Activated CD4-positive, alpha-beta T cell treated with anti-CD3 and anti-CD28 coated beads for 36 hours (primary cell): ENCODE results near the gene PSMC5. TPM values are rescaled to one million over a fixed set of nuclear protein-coding genes. Genes with fewer than 3 reads are reported as not detected.
"Not testable (repeated sequence)": the region's sequence is repeated elsewhere in the genome, so short reads cannot be mapped to it uniquely, and the experiment has no call there.

Experiments
- ATAC-seq: fragments of 200-7000 bp; cut with Tn5 transposase; one replicate; pipeline ENCODE4 v1.10.0; 2021; ENCODE audit warnings: mild to moderate bottlenecking, moderate library complexity
- CTCF ChIA-PET: fragments of 350-600 bp; sonication (Branson Sonifier 250); formaldehyde crosslinking; loops from one replicate; lab custom pipeline; 2021; ENCODE audit warnings: antibody characterized with exemption; lab: Charles Lee
- POLR2A ChIA-PET: fragments of 350-600 bp; sonication (Branson Sonifier 250); formaldehyde crosslinking; loops from one replicate; lab custom pipeline; 2021; ENCODE audit warnings: antibody characterized with exemption, inconsistent platforms; lab: Charles Lee
- DNase-seq: peaks from one replicate; pipeline ENCODE4 v3.0.0-alpha.2; 2020
- H3K27ac Mint-ChIP-seq: one replicate; pipeline ENCODE4 v1.8.0; 2021; ENCODE audit warnings: mixed read lengths
- H3K27me3 Mint-ChIP-seq: one replicate; pipeline ENCODE4 v1.8.0; 2021; ENCODE audit warnings: mixed read lengths
- H3K36me3 Mint-ChIP-seq: one replicate; pipeline ENCODE4 v1.8.0; 2021; ENCODE audit warnings: low read depth, mixed read lengths
- H3K4me1 Mint-ChIP-seq: one replicate; pipeline ENCODE4 v1.8.0; 2021; ENCODE audit warnings: mixed read lengths
- H3K4me3 Mint-ChIP-seq: one replicate; pipeline ENCODE4 v1.8.0; 2021; ENCODE audit warnings: mild to moderate bottlenecking, moderate library complexity, mixed read lengths
- H3K9me3 Mint-ChIP-seq: one replicate; pipeline ENCODE4 v1.8.0; 2021; ENCODE audit warnings: low read depth, mixed read lengths
- intact Hi-C, 2 experiments: fragments of 100-400 bp; cut with DNase I in 1 of 2; cut with micrococcal nuclease in 1 of 2; formaldehyde crosslinking; loops; one replicate each; pipeline versions ENCODE4 v1.14.2 to v1.15.1; 2022 to 2024; cut with DNase I, micrococcal nuclease
- total RNA-seq, 2 experiments: library from RNA; stranded (reverse); gene quantifications; one replicate each; pipeline ENCODE4 v1.2.3, GENCODE V29; 2021

The PSMC5 gene
- 100 to 1,000 TPM in 1 of 2 experiments, 10 to 100 TPM in 1; 98.2 to 160 TPM for total RNA-seq

DNA sequence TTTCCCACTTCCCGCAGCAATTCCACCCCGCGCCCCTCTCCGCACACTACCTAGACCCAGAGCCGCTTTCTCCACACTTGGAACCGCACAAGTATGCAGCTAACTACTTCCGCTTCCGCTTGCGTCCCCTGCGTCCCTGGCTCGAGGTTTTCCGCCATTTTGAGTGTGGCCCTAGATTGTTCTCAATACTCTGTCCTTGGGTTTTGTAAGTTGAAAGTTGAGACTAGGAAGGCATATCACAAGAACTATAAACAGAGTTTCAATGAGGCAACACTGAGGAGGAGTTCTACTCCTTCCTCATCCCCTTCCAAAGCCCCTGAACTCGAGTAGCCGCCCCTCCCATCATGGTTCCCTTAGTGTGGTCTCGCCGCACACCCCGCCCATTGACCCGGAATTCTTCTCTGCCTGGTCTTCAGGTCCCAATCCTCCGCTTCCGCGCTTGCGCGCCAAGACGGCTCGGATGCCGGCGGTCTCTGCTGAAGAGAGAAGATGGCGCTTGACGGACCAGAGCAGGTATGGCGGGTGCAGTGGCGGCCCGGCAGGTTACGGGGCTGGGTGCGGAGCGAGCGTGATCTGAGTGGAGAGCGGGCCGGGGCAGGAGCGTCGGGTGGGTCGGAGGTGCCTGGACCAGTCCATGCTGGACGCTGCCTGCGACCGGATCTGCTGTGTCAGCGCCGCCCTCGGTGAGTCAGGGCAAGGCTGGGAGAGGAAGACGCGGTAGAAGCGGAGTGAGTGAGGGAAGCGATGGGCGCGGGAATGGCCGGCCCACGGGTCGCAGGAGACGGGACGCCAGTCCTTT, at the start of gene PSMC5, which contains the start of gene FTSJ3:
Gene PSMC5 (plus strand): TSS at position 430 of the 799 bp plus-strand sequence. CDS start 60 bp downstream, at position 490.
Gene FTSJ3 (minus strand): TSS at position 662 of the 799 bp plus-strand sequence. CDS start 761 bp downstream, outside the sequence.
- intact Hi-C loops: loop anchor here (1.0 to 10.0 kb wide), 10 partner anchors 16 to 860 kb away; partner anchors contain the start of genes CCDC47 (in 2 of the 2), MAP3K3 (in 2 of the 2), STRADA (in 2 of the 2) and CEP95 (in 1 of the 2)
- CTCF ChIA-PET: interaction anchor here (1.0 to 1.6 kb wide), 6 partner anchors 12 to 129 kb away, joined by 3 to 6 read pairs (median 4); partner anchors contain the start of genes DDX42 and SMARCD2

DNA sequence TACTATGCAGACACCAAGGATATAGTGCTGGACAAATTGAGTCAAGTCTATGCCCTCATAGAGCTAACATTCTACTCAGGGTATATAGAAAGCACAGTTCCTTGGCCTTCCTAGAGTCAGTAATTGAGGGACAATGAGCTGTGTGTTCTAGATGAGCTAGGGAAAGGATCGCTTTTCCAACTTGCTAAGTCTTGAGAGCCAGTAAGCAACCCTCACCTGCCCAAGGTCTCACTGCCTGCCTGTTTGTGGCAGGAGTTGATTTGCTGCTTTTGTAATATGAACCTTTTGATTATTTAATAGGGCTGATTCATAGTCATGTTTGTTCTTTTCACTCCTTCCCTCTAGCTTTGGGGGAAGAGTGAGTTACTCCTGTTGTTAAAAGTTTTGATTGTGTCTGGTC, 46.7 kb upstream of the PSMC5 start:
- H3K27ac Mint-ChIP-seq: peak overlapping the region; percentile 4
- ATAC-seq (no peak), DNase-seq (no peak)
- no peak overlapping the region for H3K4me3 Mint-ChIP-seq
- intact Hi-C loops: no loop called here
- CTCF ChIA-PET: interaction anchor here (0.7 to 1.2 kb wide), 4 partner anchors 9 to 355 kb away, joined by 3 to 4 read pairs (median 3); no protein-coding TSS in a partner anchor
- POLR2A ChIA-PET: interaction anchor here (0.6 kb wide), 1 partner anchor 45 kb away, joined by 6 read pairs; no protein-coding TSS in a partner anchor
- H3K9me3 Mint-ChIP-seq: no peaks in the 10 kb centered on the region
- peaks cover 64% of the 10 kb centered on the region for H3K4me1 Mint-ChIP-seq
- no peaks in the 10 kb centered on the region for H3K27me3 Mint-ChIP-seq
- H3K36me3 Mint-ChIP-seq: peaks cover 24% of the 10 kb centered on the region

More for the DNA sequence above, at the start of gene PSMC5, which contains the start of gene FTSJ3:
- H3K4me1 Mint-ChIP-seq: peaks cover 72% of the 10 kb centered on the region
- H3K4me3 Mint-ChIP-seq: peak within 1 kb of the TSS; percentile 88
- peak; percentile 97 for DNase-seq
- POLR2A ChIA-PET: interaction anchor here (0.9 to 2.5 kb wide), 4 partner anchors 9 to 54 kb away, joined by 3 to 20 read pairs (median 6); partner anchors contain the start of genes CCDC47, DDX42 and SMARCD2
- H3K9me3 Mint-ChIP-seq: no peaks in the 10 kb centered on the region
- H3K36me3 Mint-ChIP-seq: peaks cover 84% of the 10 kb centered on the region
- ATAC-seq: peak; percentile 94
- H3K27ac Mint-ChIP-seq: peak within 1 kb of the TSS; percentile 99
- no peaks in the 10 kb centered on the region for H3K27me3 Mint-ChIP-seq

DNA sequence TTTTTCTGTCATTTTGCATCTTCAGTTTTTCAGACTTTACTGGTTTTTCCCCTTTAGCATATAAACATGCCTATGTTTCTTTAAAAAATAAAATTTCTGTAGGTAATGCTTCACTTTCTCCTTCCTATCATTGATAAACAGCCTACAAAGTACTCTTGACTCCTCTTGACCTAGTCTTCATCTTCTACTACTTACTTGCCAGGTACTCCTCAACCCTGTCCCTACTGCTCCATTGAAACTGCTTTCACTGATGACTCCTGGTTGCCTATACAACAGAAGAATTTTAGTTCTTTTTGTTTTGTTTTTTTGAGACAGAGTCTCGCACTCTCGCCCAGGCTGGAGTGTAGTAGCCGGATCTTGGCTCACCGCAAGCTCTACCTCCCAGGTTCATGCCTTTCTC, 46.3 kb upstream of the PSMC5 start:
- ATAC-seq (no peak), DNase-seq (no peak)
- intact Hi-C loops: no loop called here
- peaks cover 62% of the 10 kb centered on the region for H3K4me1 Mint-ChIP-seq
- no peaks in the 10 kb centered on the region for H3K9me3 Mint-ChIP-seq
- CTCF ChIA-PET: interaction anchor here (0.6 to 1.2 kb wide), 5 partner anchors 9 to 355 kb away, joined by 3 to 4 read pairs (median 3); no protein-coding TSS in a partner anchor
- peak overlapping the region; percentile 4 for H3K27ac Mint-ChIP-seq
- POLR2A ChIA-PET: no interaction called here
- no peak overlapping the region for H3K4me3 Mint-ChIP-seq
- H3K27me3 Mint-ChIP-seq: no peaks in the 10 kb centered on the region
- H3K36me3 Mint-ChIP-seq: peaks cover 26% of the 10 kb centered on the region

DNA sequence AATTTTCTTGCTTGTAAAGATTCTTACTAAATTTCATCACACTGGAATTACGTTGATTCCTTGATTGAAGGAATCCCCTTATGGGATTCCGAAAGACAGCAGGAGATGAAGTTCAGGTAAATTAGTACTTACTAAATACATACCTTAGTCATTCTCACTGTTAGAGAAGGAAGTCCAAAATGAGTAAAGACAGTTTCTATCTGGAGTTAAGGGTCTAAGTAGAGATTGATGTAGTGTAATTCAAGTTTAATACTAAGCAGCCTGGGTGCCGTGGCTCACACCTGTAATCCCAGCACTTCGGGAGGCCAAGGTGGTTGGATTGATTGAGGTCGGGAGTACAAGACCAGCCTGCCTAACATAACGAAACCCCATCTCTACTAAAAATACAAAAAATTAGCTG, 43.7 kb upstream of the PSMC5 start:
- no peaks in the 10 kb centered on the region for H3K27me3 Mint-ChIP-seq

DNA sequence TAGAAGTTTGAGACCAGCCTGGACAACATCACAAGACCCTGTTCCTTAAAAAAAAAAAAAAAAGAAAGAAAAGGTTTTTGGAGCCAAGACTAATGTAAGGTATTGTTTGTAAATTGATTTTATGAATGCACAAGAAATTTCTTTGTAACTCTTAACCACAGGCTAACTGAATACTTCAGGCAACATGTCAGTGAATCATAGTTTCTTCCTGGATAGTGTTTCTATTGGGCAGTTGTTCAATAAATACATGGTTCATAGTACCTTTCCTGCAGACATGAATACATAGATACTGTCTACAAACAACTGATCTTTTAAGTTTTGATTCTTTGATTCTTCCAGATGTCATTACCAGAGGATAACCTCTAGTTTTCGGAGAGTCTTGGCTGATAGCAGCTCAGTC, 41.7 kb upstream of the PSMC5 start:
- no peak for ATAC-seq
- no peak for DNase-seq
- H3K4me1 Mint-ChIP-seq: peaks cover 31% of the 10 kb centered on the region
- H3K36me3 Mint-ChIP-seq: peaks cover 22% of the 10 kb centered on the region
- no peaks in the 10 kb centered on the region for H3K27me3 Mint-ChIP-seq
- no peaks in the 10 kb centered on the region for H3K9me3 Mint-ChIP-seq
- CTCF ChIA-PET: interaction anchor here (0.7 to 1.6 kb wide), 4 partner anchors 9 to 243 kb away, joined by 3 read pairs; no protein-coding TSS in a partner anchor
- POLR2A ChIA-PET: no interaction called here
- H3K27ac Mint-ChIP-seq: peak overlapping the region; percentile 68
- no peak overlapping the region for H3K4me3 Mint-ChIP-seq
- intact Hi-C loops: no loop called here

More for the DNA sequence above, 43.7 kb upstream of the PSMC5 start:
- Mint-ChIP-seq H3K27ac (peak overlapping the region; percentile 58), H3K4me3 (no peak overlapping the region), H3K36me3 (peaks cover 21% of the 10 kb centered on the region), H3K9me3 (no peaks in the 10 kb centered on the region), H3K4me1 (peaks cover 44% of the 10 kb centered on the region)
- ATAC-seq: peak; percentile 77
- ChIA-PET CTCF (interaction anchor here (0.9 to 2.2 kb wide), 4 partner anchors 8 to 358 kb away, joined by 3 to 5 read pairs (median 4); no protein-coding TSS in a partner anchor), POLR2A (interaction anchor here (2.5 kb wide), 1 partner anchor 10 kb away, joined by 11 read pairs; the partner anchor contains the start of genes CCDC47 and DDX42)
- no peak for DNase-seq
- intact Hi-C loops: no loop called here

DNA sequence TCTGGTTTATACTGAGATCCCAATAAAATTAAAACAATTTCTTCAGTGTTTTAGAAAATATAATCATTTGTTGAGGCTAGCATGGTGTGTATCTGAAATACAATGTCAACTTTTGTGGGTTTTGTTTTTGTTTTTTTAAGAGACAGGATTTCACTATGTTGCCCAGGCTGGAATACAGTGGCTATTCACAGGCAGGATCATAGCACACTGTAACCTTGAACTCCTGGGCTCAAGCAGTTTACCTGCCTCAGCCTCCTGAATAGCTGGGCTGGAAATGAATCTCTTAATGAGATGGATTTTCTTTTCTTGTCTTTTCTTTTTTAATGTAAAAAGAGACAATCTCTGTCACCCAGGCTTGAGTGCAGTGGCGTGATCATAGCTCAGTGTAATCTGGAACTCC, 41.1 kb upstream of the PSMC5 start:
- DNase-seq (no peak), ATAC-seq (no peak)
- Mint-ChIP-seq H3K27me3 (no peaks in the 10 kb centered on the region), H3K4me3 (no peak overlapping the region), H3K36me3 (peaks cover 22% of the 10 kb centered on the region), H3K27ac (no peak overlapping the region), H3K9me3 (no peaks in the 10 kb centered on the region), H3K4me1 (peaks cover 26% of the 10 kb centered on the region)
- ChIA-PET POLR2A (no interaction called here), CTCF (interaction anchor here (1.1 to 1.6 kb wide), 3 partner anchors 9 to 62 kb away, joined by 3 read pairs; no protein-coding TSS in a partner anchor)
- intact Hi-C loops: no loop called here

DNA sequence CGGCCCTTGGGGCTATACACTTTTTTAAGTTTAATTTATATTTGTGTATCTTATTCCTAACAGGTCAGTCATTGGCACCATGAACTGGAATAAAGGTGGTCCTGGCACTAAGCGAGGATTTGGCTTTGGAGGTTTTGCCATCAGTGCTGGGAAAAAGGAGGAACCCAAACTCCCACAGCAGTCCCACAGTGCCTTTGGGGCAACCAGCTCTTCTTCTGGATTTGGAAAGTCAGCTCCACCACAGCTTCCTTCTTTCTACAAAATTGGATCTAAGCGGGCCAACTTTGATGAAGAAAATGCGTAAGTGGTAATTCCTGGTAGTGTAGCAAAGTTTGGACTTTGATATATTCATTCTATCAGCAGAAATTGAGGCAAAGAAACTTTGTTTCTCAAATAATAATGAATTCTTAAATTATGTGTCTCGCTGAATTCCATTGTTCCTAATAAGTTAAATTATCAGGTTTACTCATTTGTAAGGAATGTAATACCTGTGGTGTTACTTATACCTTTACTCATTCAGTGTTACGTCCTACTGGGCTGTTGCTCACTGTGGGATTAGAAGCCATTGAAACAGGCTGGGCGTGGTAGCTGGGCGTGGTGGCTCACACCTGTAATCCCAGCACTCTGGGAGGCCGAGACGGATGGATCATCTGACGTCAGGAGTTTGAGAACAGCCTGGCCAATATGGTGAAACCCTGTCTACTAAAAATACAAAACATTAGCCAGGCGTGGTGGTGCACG, 40.1 kb upstream of the PSMC5 start:
- CTCF ChIA-PET: interaction anchor here (1.1 to 1.6 kb wide), 3 partner anchors 11 to 61 kb away, joined by 3 read pairs; no protein-coding TSS in a partner anchor
- no peak for DNase-seq

DNA sequence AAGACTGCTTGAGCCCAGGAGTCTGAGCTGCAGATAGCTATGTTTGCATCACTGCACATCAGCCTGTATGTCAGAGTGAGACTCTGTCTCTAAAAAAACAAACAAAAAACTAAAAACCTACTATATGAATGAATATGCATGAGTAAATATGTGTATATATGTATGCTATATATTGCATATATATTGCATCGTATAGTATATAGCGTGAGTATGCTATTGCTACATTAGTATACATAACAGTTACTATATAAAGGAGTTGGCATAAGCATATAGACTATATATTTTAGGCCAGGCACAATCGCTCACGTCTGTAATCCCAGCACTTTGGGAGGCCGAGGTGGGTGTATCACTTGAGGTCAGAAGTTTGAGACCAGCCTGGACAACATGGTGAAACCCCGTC, 37.2 kb upstream of the PSMC5 start:
- Mint-ChIP-seq H3K27ac (no peak overlapping the region), H3K9me3 (no peaks in the 10 kb centered on the region), H3K36me3 (peaks cover 36% of the 10 kb centered on the region), H3K4me1 (peaks cover 5% of the 10 kb centered on the region), H3K27me3 (no peaks in the 10 kb centered on the region), H3K4me3 (no peak overlapping the region)
- ATAC-seq: no peak
- intact Hi-C loops: loop anchor here in 1 of 2 experiments (2.0 kb wide), 1 partner anchor 17 kb away; no protein-coding TSS in a partner anchor
- CTCF ChIA-PET: interaction anchor here (0.7 to 1.2 kb wide), 5 partner anchors 9 to 156 kb away, joined by 3 read pairs; no protein-coding TSS in a partner anchor
- no peak for DNase-seq
- POLR2A ChIA-PET: interaction anchor here (0.6 kb wide), 1 partner anchor 13 kb away, joined by 3 read pairs; no protein-coding TSS in a partner anchor

More for the DNA sequence above, 40.1 kb upstream of the PSMC5 start:
- POLR2A ChIA-PET: no interaction called here
- ATAC-seq: no peak
- Mint-ChIP-seq H3K4me1 (peaks cover 22% of the 10 kb centered on the region), H3K36me3 (peaks cover 20% of the 10 kb centered on the region), H3K4me3 (no peak overlapping the region), H3K9me3 (no peaks in the 10 kb centered on the region), H3K27me3 (no peaks in the 10 kb centered on the region), H3K27ac (no peak overlapping the region)
- intact Hi-C loops: no loop called here

DNA sequence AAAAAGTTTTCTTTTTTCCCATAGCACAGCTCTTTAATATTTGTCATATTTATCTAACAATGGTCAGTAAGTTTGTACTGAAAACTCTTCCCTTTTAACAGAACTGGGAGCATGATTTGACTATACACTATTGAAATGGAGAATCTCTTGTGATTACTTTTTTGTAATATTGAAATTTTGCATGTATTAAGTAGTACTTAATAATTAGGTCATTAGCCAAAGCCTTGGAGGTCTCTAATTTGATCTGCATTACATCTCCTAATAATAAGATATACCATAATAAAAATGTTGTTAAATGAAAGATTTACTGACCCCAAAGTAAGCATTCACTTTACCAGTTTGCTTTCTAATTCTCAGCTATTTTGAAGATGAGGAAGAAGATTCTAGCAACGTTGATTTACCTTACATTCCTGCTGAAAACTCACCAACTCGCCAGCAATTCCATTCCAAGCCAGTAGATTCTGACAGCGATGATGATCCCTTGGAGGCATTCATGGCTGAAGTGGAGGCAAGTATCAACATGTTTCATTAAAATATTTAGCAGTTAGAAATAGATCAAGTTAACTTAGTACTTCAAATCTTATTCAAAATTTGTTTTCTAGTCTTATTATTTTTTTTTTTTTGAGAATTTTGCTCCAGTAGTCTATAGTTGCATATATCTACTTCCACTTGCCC, 35.0 kb upstream of the PSMC5 start:
- no peak overlapping the region for H3K27ac Mint-ChIP-seq
- no peaks in the 10 kb centered on the region for H3K27me3 Mint-ChIP-seq
- H3K9me3 Mint-ChIP-seq: no peaks in the 10 kb centered on the region
- ATAC-seq: no peak
- CTCF ChIA-PET: interaction anchor here (0.7 kb wide), 1 partner anchor 81 kb away, joined by 5 read pairs; no protein-coding TSS in a partner anchor
- peaks cover 3% of the 10 kb centered on the region for H3K4me1 Mint-ChIP-seq
- POLR2A ChIA-PET: no interaction called here
- peaks cover 50% of the 10 kb centered on the region for H3K36me3 Mint-ChIP-seq
- DNase-seq: no peak
- intact Hi-C loops: no loop called here
- no peak overlapping the region for H3K4me3 Mint-ChIP-seq

DNA sequence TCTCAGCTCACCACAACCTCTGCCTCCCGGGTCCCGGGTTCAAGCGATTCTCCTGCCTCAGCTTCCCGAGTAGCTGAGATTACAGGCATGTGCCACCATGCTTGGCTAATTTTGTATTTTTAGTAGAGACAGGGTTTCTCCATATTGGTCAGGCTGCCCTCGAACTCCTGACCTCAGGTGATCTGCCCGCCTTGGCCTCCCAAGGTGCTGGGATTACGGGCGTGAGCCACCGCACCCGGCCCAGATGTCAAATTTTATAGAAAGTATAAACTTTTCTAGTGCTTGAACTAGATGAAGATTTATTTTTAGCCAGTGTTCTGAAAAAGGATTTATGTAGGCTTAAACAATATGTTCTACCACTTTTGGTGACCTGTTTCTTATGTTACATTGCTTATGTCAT, 30.9 kb upstream of the PSMC5 start:
- H3K4me1 Mint-ChIP-seq, H3K27me3 Mint-ChIP-seq, H3K9me3 Mint-ChIP-seq, DNase-seq, H3K4me3 Mint-ChIP-seq, intact Hi-C loops, H3K27ac Mint-ChIP-seq, ATAC-seq: not testable (repeated sequence)
- CTCF ChIA-PET: interaction anchor here (1.2 kb wide), 1 partner anchor 22 kb away, joined by 3 read pairs; no protein-coding TSS in a partner anchor
- peaks cover 66% of the 10 kb centered on the region for H3K36me3 Mint-ChIP-seq
- POLR2A ChIA-PET: interaction anchor here (0.6 kb wide), 1 partner anchor 25 kb away, joined by 3 read pairs; no protein-coding TSS in a partner anchor
